Chondrocyte (in vitro differentiated cells): ENCODE data around the gene EXOSC7. TPM values are rescaled to one million over a fixed set of nuclear protein-coding genes. Genes with fewer than 3 reads are reported as not detected.

Experiments
- DNase-seq: peaks from one replicate; pipeline ENCODE4 v3.0.0; 2021; ENCODE audit warnings: mixed read lengths, low spot score
- H3K27ac Mint-ChIP-seq: one replicate; pipeline ENCODE4 v1.8.0; 2021; ENCODE audit warnings: mild to moderate bottlenecking, moderate library complexity, mixed read lengths; ENCODE audit not compliant: unreplicated experiment
- H3K27me3 Mint-ChIP-seq: 2 replicates; pipeline ENCODE4 v1.8.0; 2021; ENCODE audit warnings: low read depth, mixed read lengths
- H3K36me3 Mint-ChIP-seq: 2 replicates; pipeline ENCODE4 v1.8.0; 2021; ENCODE audit warnings: low read depth, mixed read lengths
- H3K4me1 Mint-ChIP-seq: 2 replicates; pipeline ENCODE4 v1.8.0; 2021; ENCODE audit warnings: low read depth, mild to moderate bottlenecking, mixed read lengths
- H3K4me3 Mint-ChIP-seq: one replicate; pipeline ENCODE4 v1.8.0; 2021; ENCODE audit warnings: mild to moderate bottlenecking, moderate library complexity, mixed read lengths; ENCODE audit not compliant: unreplicated experiment
- H3K9me3 Mint-ChIP-seq: 2 replicates; pipeline ENCODE4 v1.8.0; 2021; ENCODE audit warnings: low read depth, mixed read lengths
- CTCF ChIP-seq: fragments of 200-600 bp; sonication (generic); IDR thresholded peaks from 2 replicates; pipeline ENCODE4 v1.5.0; 2021; ENCODE audit warnings: antibody characterized with exemption, mild to moderate bottlenecking, moderate library complexity
- total RNA-seq: library from RNA; stranded (reverse); gene quantifications from 3 replicates; pipeline ENCODE4 v1.2.1, GENCODE V29; 2021

EXOSC7 gene
- total RNA-seq, 1 donor from 2014 or later: 29.1 TPM

- Mint-ChIP-seq H3K36me3 (peaks cover 5% of the 10 kb centered on the region), H3K27ac (peak overlapping the region; percentile 66), H3K4me3 (no peak overlapping the region), H3K4me1 (peaks cover 39% of the 10 kb centered on the region), H3K27me3 (no peaks in the 10 kb centered on the region), H3K9me3 (no peaks in the 10 kb centered on the region)
- TF ChIP-seq CTCF: no peak
- no peak for DNase-seq
Measured at GRCh38 chr3:45034612-45035252, 58.7 kb downstream of the EXOSC7 start.

GRCh38 chr3:45035441-45036301, 59.6 kb downstream of the EXOSC7 start:
- peaks cover 37% of the 10 kb centered on the region for H3K4me1 Mint-ChIP-seq
- no peaks in the 10 kb centered on the region for H3K27me3 Mint-ChIP-seq

GRCh38 chr3:45037720-45038455, 61.8 kb downstream of the EXOSC7 start:
- Mint-ChIP-seq H3K27ac (peak overlapping the region; percentile 75), H3K27me3 (no peaks in the 10 kb centered on the region), H3K4me1 (peaks cover 45% of the 10 kb centered on the region), H3K9me3 (no peaks in the 10 kb centered on the region), H3K4me3 (no peak overlapping the region), H3K36me3 (no peaks in the 10 kb centered on the region)
- peak; percentile 94 for DNase-seq
- peak; percentile 95 for TF ChIP-seq CTCF

More at GRCh38 chr3:45035441-45036301, 59.6 kb downstream of the EXOSC7 start:
- peaks cover 5% of the 10 kb centered on the region for H3K36me3 Mint-ChIP-seq
- H3K4me3 Mint-ChIP-seq: peak overlapping the region; percentile 62
- no peaks in the 10 kb centered on the region for H3K9me3 Mint-ChIP-seq
- DNase-seq: peak; percentile 90
- TF ChIP-seq CTCF: peak; percentile 36
- peak overlapping the region; percentile 79 for H3K27ac Mint-ChIP-seq

GRCh38 chr3:45041666-45042065, 65.6 kb downstream of the EXOSC7 start:
- Mint-ChIP-seq H3K9me3 (no peaks in the 10 kb centered on the region), H3K4me3 (no peak overlapping the region), H3K27ac (no peak overlapping the region), H3K4me1 (peaks cover 35% of the 10 kb centered on the region), H3K27me3 (no peaks in the 10 kb centered on the region), H3K36me3 (no peaks in the 10 kb centered on the region)
- no peak for DNase-seq
- no peak for TF ChIP-seq CTCF

GRCh38 chr3:45042162-45042561, 66.1 kb downstream of the EXOSC7 start:
- TF ChIP-seq CTCF: no peak
- Mint-ChIP-seq H3K4me3 (no peak overlapping the region), H3K36me3 (no peaks in the 10 kb centered on the region), H3K9me3 (no peaks in the 10 kb centered on the region), H3K4me1 (peaks cover 30% of the 10 kb centered on the region), H3K27ac (no peak overlapping the region), H3K27me3 (no peaks in the 10 kb centered on the region)
- no peak for DNase-seq
